ENCODE measurements around the gene EMP2. TPM values are rescaled to one million over a fixed set of nuclear protein-coding genes. Genes with fewer than 3 reads are reported as not detected.

EMP2 gene
- polyA plus RNA-seq, 1 donor: 17.0 TPM

DNA sequence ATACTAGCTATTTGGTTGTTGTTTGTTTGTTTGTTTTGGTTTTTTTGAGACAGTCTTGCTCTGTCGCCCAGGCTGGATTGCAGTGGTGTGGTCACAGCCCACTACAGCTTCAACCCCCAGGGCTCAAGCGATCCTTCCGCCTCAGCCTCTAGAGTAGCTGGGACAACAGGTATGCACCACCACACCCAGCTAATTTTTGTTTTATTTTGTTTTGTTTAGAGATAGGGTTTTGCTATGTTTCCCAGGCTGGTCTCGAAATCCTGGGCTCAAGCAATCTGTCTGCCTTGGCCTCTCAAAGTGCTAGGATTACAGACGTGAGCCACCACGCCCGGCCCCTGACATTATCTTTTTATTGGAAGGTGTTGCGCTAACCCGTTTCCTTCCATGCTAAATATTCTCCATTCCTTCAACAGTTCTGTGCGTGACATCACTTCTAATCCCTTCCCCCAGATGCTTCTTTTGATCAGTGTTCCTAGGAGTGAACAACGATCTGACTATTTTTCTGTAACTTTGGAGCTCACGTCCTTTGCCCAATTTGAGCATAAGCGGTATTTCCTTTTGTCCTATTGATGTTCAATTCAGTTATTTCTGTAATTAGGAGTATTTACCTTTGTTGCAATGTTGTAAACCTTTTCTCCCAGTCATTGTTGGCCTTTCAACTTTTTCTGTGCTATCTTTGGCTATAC, 30.2 kb upstream of the EMP2 start:
- H3K27ac ChIP-seq (ENCODE audit: low read length): no peak overlapping the region
- WGBS (ENCODE audit: insufficient coverage, low lambda C conversion rate): 68% methylated on average over 4 of the region's 13 CpGs
- peaks cover 3% of the 10 kb centered on the region for H3K9me3 ChIP-seq (ENCODE audit: control insufficient read depth, low read depth, low read length)
- no peaks in the 10 kb centered on the region for H3K27me3 ChIP-seq (ENCODE audit: control insufficient read depth, insufficient read depth, low read length)
- no peaks in the 10 kb centered on the region for H3K36me3 ChIP-seq (ENCODE audit: control insufficient read depth, insufficient read depth, low read length)
- no peak overlapping the region for H3K4me3 ChIP-seq (ENCODE audit: low read length)
- H3K4me1 ChIP-seq (ENCODE audit: control insufficient read depth, insufficient read depth, low read length): no peaks in the 10 kb centered on the region
- DNase-seq: no peak

DNA sequence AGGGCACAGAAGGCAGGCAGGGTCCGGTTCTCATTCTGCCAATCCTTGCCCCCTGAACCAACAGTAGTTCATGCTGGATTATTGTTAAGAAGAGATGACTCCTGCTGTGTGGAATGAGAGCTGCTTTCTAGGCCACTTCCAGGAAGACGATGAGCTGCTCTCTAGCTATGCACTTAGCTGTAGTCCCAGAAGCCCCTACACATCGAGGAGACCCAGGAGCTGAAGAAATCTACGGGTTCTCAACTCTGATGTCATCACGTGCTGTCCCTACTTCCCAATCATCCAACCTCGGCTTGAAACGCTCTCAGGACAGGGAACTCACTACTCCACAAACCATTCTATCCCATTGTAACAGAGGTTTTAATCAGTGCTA, 29.0 kb upstream of the EMP2 start:
- H3K27ac ChIP-seq (ENCODE audit: low read length): no peak overlapping the region
- H3K9me3 ChIP-seq (ENCODE audit: control insufficient read depth, low read depth, low read length): no peaks in the 10 kb centered on the region
- H3K4me3 ChIP-seq (ENCODE audit: low read length): no peak overlapping the region
- H3K36me3 ChIP-seq (ENCODE audit: control insufficient read depth, insufficient read depth, low read length): no peaks in the 10 kb centered on the region
- no peak for DNase-seq
- no peaks in the 10 kb centered on the region for H3K4me1 ChIP-seq (ENCODE audit: control insufficient read depth, insufficient read depth, low read length)
- 100% methylated on average over 2 of the region's 7 CpGs for WGBS (ENCODE audit: insufficient coverage, low lambda C conversion rate)
- H3K27me3 ChIP-seq (ENCODE audit: control insufficient read depth, insufficient read depth, low read length): no peaks in the 10 kb centered on the region

DNA sequence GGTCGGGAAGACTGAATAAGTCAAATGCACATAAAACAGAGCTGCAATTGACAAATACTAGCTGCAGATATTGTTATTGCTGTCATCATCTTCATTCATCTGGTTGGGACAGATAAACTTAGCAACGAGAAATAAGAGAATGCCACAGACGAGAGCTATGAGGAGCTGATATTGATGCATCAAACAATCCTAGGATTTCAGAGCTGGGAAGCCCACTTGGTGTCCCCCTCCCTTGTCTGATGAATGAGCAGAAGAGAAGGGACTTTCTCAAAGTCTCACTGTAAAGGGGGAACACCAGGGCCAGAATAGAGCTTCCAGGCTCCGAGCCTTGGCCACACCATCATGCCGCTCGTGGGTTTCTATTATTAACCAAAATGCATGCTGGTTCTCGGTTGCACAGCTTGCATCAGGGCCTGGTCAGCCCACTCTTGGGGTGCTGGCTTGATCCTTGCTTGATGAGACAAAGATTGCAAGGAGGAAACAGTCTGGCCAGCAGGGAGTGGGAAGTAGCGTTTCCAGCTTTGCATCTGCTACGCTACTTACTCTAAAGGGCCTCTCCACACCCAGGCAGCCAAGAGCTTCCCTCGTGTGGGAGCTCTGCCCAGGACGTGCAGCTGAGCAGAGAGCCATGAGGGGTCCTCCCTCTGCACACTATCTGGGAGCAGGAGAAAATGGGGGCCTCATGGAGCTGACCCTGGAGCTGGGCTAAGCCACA, 28.4 kb upstream of the EMP2 start:
- no peaks in the 10 kb centered on the region for H3K9me3 ChIP-seq (ENCODE audit: control insufficient read depth, low read depth, low read length)
- H3K27ac ChIP-seq (ENCODE audit: low read length): no peak overlapping the region
- no peaks in the 10 kb centered on the region for H3K4me1 ChIP-seq (ENCODE audit: control insufficient read depth, insufficient read depth, low read length)
- no peak for DNase-seq
- no peaks in the 10 kb centered on the region for H3K27me3 ChIP-seq (ENCODE audit: control insufficient read depth, insufficient read depth, low read length)
- no peak overlapping the region for H3K4me3 ChIP-seq (ENCODE audit: low read length)
- WGBS (ENCODE audit: insufficient coverage, low lambda C conversion rate): no CpG with 5 or more reads among the region's 11 CpGs
- H3K36me3 ChIP-seq (ENCODE audit: control insufficient read depth, insufficient read depth, low read length): no peaks in the 10 kb centered on the region

DNA sequence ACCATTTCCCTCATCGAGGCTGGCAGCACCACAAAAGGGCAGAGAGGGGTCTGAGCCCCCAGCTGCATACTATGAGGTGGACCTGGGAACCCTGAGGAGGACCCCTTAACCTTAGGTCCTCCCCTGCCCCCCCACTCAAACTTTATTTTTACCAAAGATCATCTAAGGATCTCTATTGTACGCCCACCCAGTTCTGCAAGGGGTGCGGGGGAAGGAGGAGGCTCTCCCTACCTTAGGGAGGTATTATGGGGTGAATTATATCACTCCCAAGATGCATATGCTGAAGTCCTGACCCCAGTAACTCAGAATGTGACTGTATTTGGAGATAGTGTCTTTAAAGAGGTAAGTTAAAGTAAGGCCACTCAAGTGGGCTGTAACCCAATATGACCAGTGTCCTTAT, 26.8 kb upstream of the EMP2 start:
- Histone ChIP-seq H3K27me3 (ENCODE audit: control insufficient read depth, insufficient read depth, low read length) (no peaks in the 10 kb centered on the region), H3K36me3 (ENCODE audit: control insufficient read depth, insufficient read depth, low read length) (no peaks in the 10 kb centered on the region), H3K4me3 (ENCODE audit: low read length) (no peak overlapping the region), H3K9me3 (ENCODE audit: control insufficient read depth, low read depth, low read length) (no peaks in the 10 kb centered on the region), H3K27ac (ENCODE audit: low read length) (no peak overlapping the region), H3K4me1 (ENCODE audit: control insufficient read depth, insufficient read depth, low read length) (no peaks in the 10 kb centered on the region)
- no CpG with 5 or more reads among the region's 3 CpGs for WGBS (ENCODE audit: insufficient coverage, low lambda C conversion rate)
- DNase-seq: no peak

DNA sequence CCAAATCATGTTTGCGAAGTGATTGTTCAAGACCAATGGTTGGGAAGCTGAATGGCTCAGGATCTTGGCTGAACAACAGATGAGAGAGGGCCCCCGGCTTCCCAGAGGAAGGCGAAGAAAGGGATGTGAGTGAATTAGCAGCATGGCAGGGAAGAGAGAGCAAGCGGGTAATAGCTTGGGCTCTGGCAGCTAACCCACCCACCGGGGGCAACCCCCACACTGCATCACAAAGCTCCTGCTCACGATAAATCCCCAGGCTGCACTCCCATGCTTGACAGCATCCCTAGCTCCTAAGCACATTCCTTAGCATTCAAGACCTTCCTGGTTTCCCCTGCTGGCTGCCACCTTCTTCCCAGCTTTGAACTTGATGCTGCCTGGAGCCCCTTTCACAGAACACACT, 26.2 kb upstream of the EMP2 start:
- Histone ChIP-seq H3K36me3 (ENCODE audit: control insufficient read depth, insufficient read depth, low read length) (no peaks in the 10 kb centered on the region), H3K9me3 (ENCODE audit: control insufficient read depth, low read depth, low read length) (no peaks in the 10 kb centered on the region), H3K4me1 (ENCODE audit: control insufficient read depth, insufficient read depth, low read length) (no peaks in the 10 kb centered on the region), H3K27ac (ENCODE audit: low read length) (no peak overlapping the region), H3K4me3 (ENCODE audit: low read length) (no peak overlapping the region), H3K27me3 (ENCODE audit: control insufficient read depth, insufficient read depth, low read length) (no peaks in the 10 kb centered on the region)
- 57% methylated on average over 1 of the region's 6 CpGs for WGBS (ENCODE audit: insufficient coverage, low lambda C conversion rate)
- DNase-seq: no peak

DNA sequence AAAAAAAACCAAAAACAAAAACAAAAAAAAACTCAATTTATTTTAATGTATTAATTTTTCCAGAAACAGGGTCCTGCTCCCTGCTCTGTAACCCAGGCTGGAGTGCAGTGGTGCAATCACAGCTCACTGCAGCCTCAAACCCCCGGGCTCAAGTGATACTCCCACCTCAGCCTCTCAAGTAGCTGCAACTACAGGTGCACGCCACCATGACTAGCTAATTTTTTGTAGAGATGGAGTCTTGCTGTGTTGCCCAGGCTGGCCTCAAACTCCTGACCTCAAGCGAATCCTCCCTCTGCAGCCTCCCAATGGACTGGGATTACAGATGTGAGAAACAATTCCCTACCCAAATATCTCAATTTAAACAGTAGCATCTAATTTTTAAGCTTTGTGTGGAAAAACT, 25.2 kb upstream of the EMP2 start:
- H3K36me3 ChIP-seq (ENCODE audit: control insufficient read depth, insufficient read depth, low read length): no peaks in the 10 kb centered on the region
- no peak overlapping the region for H3K27ac ChIP-seq (ENCODE audit: low read length)
- WGBS (ENCODE audit: insufficient coverage, low lambda C conversion rate): no CpG with 5 or more reads among the region's 3 CpGs
- DNase-seq: no peak
- no peaks in the 10 kb centered on the region for H3K4me1 ChIP-seq (ENCODE audit: control insufficient read depth, insufficient read depth, low read length)
- no peaks in the 10 kb centered on the region for H3K27me3 ChIP-seq (ENCODE audit: control insufficient read depth, insufficient read depth, low read length)
- no peaks in the 10 kb centered on the region for H3K9me3 ChIP-seq (ENCODE audit: control insufficient read depth, low read depth, low read length)
- no peak overlapping the region for H3K4me3 ChIP-seq (ENCODE audit: low read length)

DNA sequence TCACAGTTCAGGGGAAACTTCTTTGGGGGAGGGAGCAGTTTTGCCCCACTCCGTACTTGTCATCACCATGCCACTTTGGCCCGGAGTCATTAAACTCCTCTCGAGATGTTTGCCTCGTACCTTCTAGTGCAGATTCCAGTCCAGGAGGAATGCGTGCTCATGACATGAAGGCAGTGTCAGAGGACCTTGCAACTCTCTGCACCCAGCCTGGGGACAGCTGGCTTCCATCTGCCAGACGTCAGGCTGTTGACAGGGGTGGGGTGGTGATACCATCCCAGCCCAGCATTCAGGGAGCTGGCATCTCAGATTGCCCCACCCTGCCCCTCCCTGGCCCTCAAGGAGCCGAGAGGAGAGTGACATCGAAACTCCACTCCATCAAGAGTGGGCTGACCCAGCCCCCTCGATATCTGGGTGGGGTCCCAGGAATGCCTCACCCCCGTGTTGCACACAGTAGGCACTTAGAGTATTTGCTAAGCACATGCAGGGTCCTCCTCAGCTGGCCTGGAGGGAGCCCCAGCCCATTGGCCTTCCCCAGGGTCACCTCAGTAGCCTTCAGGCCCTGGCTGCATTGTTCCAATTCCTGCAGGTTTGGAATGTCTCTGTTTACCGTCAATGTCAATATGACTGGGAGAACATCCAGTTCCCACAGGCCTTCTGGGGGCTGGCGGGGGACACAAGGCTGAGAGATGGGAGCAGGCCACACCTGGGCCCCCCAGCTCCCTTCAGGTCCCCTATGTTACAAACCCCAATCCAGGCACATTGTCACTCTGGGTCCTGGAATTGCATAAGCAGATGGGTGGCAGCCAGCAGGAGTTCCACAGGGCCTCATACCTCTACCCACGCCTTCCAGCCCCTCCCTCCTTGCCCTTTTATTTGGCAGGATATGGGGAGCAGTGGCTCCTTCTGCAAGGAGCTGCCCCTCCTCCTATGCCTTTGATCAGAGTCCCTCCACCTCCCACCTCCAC, 21.3 kb upstream of the EMP2 start:
- H3K4me1 ChIP-seq (ENCODE audit: control insufficient read depth, insufficient read depth, low read length): no peaks in the 10 kb centered on the region
- H3K9me3 ChIP-seq (ENCODE audit: control insufficient read depth, low read depth, low read length): no peaks in the 10 kb centered on the region
- H3K36me3 ChIP-seq (ENCODE audit: control insufficient read depth, insufficient read depth, low read length): no peaks in the 10 kb centered on the region
- no CpG with 5 or more reads among the region's 13 CpGs for WGBS (ENCODE audit: insufficient coverage, low lambda C conversion rate)
- H3K4me3 ChIP-seq (ENCODE audit: low read length): no peak overlapping the region
- H3K27me3 ChIP-seq (ENCODE audit: control insufficient read depth, insufficient read depth, low read length): no peaks in the 10 kb centered on the region
- no peak for DNase-seq
- no peak overlapping the region for H3K27ac ChIP-seq (ENCODE audit: low read length)

DNA sequence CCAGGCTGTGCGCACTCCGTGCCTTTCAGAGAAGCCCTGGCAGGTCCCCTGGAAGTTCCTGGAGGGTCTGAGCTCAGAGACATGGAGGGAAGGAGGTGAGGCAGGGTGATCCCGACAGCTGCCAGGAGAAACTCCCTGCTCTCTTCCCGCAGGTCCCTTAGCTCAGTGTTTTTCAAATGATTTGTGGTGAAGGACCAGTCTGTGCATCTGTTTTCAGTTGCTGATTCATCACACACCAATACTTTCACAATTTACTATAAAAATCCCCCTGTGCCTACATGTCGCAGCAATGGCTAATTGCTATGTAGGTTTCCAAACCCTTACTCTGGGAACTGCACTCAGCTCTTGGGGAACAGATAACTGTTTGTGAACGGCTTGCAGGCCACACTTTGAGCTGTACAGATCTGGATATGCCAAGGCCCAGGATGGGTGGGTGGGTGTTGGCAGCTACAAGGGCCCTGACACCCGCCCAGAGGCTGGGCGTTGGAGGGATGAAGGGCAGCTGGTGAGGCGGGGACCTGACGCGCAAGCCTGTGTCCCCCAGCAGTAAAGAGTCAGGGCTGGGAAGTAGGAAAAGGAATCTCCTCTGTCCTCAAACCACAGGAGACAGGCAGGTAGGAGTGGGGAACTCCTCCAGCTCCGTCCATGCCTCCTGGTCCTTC, 20.5 kb upstream of the EMP2 start:
- Histone ChIP-seq H3K9me3 (ENCODE audit: control insufficient read depth, low read depth, low read length) (no peaks in the 10 kb centered on the region), H3K4me3 (ENCODE audit: low read length) (no peak overlapping the region), H3K27ac (ENCODE audit: low read length) (no peak overlapping the region), H3K27me3 (ENCODE audit: control insufficient read depth, insufficient read depth, low read length) (no peaks in the 10 kb centered on the region), H3K36me3 (ENCODE audit: control insufficient read depth, insufficient read depth, low read length) (no peaks in the 10 kb centered on the region), H3K4me1 (ENCODE audit: control insufficient read depth, insufficient read depth, low read length) (no peaks in the 10 kb centered on the region)
- DNase-seq: no peak
- whole genome bisulfite sequencing (ENCODE audit: insufficient coverage, low lambda C conversion rate): no CpG with 5 or more reads among the region's 12 CpGs

DNA sequence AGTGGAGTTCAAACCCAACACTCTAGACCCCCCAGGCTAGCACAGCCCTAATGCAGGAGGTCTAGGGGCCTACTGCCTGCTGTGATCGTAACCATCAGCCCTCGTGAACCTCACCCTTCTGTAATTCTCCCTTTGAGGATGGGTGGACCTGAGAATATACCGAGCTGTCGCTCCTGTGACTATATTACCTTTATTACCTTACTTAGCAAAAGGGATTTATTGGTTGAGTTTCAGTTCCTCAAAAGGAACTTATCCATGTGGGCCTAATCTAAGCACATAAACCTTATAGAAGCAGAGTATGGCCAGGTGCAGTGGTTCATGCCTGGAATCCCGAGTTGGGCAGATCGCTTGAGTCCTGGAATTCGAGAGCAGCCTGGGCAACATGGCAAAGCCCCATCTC, 19.2 kb upstream of the EMP2 start:
- H3K27ac ChIP-seq (ENCODE audit: low read length): no peak overlapping the region
- no CpG with 5 or more reads among the region's 7 CpGs for WGBS (ENCODE audit: insufficient coverage, low lambda C conversion rate)
- H3K4me3 ChIP-seq (ENCODE audit: low read length): no peak overlapping the region
- H3K36me3 ChIP-seq (ENCODE audit: control insufficient read depth, insufficient read depth, low read length): no peaks in the 10 kb centered on the region
- no peaks in the 10 kb centered on the region for H3K27me3 ChIP-seq (ENCODE audit: control insufficient read depth, insufficient read depth, low read length)
- no peak for DNase-seq
- H3K4me1 ChIP-seq (ENCODE audit: control insufficient read depth, insufficient read depth, low read length): no peaks in the 10 kb centered on the region
- no peaks in the 10 kb centered on the region for H3K9me3 ChIP-seq (ENCODE audit: control insufficient read depth, low read depth, low read length)

DNA sequence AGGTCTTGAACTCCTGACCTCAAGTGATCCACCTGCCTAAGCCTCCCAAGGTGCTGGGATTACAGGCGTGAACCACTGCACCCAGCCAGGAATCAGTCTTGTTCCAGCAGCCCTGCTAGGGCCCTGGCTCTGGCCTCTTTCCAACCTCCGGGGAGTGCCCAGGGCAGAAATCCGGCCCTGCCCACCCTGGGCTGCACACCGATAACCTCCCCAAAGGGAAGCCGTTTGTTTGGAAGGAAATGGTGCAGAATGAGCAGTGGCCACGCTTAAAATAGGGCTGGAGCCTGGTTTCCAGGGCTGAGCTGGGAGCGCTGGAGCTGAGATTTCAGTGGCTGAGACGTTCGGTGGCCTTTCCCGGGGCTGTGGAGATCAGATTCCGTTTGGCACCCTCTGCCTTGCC, 17.8 kb upstream of the EMP2 start:
- no peaks in the 10 kb centered on the region for H3K36me3 ChIP-seq (ENCODE audit: control insufficient read depth, insufficient read depth, low read length)
- no peak for DNase-seq
- H3K4me1 ChIP-seq (ENCODE audit: control insufficient read depth, insufficient read depth, low read length): no peaks in the 10 kb centered on the region
- WGBS (ENCODE audit: insufficient coverage, low lambda C conversion rate): no CpG with 5 or more reads among the region's 11 CpGs
- no peaks in the 10 kb centered on the region for H3K27me3 ChIP-seq (ENCODE audit: control insufficient read depth, insufficient read depth, low read length)
- H3K4me3 ChIP-seq (ENCODE audit: low read length): no peak overlapping the region
- no peaks in the 10 kb centered on the region for H3K9me3 ChIP-seq (ENCODE audit: control insufficient read depth, low read depth, low read length)
- no peak overlapping the region for H3K27ac ChIP-seq (ENCODE audit: low read length)
